Left hindlimb (tissue), 1 donor: ENCODE data around the gene EIF4G2.

ENCODE experiments used
- DNase-seq: peaks from one replicate; pipeline ENCODE4 v3.0.0-alpha.2; 2018

Gene EIF4G2

GRCh38 chr11:10807493-10808234 lies 1.1 kb downstream of the EIF4G2 start:
- peak; percentile 81 for DNase-seq

- no peak for DNase-seq
Observed at GRCh38 chr11:10806206-10806605, 2.5 kb downstream of the EIF4G2 start.

GRCh38 chr11:10805741-10806140 lies 3.0 kb downstream of the EIF4G2 start:
- no peak for DNase-seq

- DNase-seq: no peak
Observed at GRCh38 chr11:10803676-10804075, 5.0 kb downstream of the EIF4G2 start.

- DNase-seq: no peak
Observed at GRCh38 chr11:10800292-10800691, 8.4 kb downstream of the EIF4G2 start.

- DNase-seq: no peak
Observed at GRCh38 chr11:10798330-10798928, 10.3 kb downstream of the EIF4G2 start.

GRCh38 chr11:10797531-10797930 lies 11.2 kb downstream of the EIF4G2 start:
- no peak for DNase-seq

- DNase-seq: no peak
Observed at GRCh38 chr11:10797001-10797400, 11.7 kb downstream of the EIF4G2 start.

- no peak for DNase-seq
Observed at GRCh38 chr11:10796191-10796590, 12.5 kb downstream of the EIF4G2 start.

GRCh38 chr11:10793470-10794255 lies 15.1 kb downstream of the EIF4G2 start:
- no peak for DNase-seq

- peak; percentile 80 for DNase-seq
Observed at GRCh38 chr11:10792385-10793068, 16.2 kb downstream of the EIF4G2 start.

GRCh38 chr11:10786451-10786850 lies 22.3 kb downstream of the EIF4G2 start:
- DNase-seq: no peak

- no peak for DNase-seq
Observed at GRCh38 chr11:10785146-10785474, 23.6 kb downstream of the EIF4G2 start.

- no peak for DNase-seq
Observed at GRCh38 chr11:10784232-10785145, 24.2 kb downstream of the EIF4G2 start.

- no peak for DNase-seq
Observed at GRCh38 chr11:10780040-10780439, 28.7 kb downstream of the EIF4G2 start.

GRCh38 chr11:10779086-10779485 lies 29.6 kb downstream of the EIF4G2 start:
- no peak for DNase-seq

GRCh38 chr11:10778217-10778970 lies 30.3 kb downstream of the EIF4G2 start:
- no peak for DNase-seq

- no peak for DNase-seq
Observed at GRCh38 chr11:10777806-10778205, 30.9 kb downstream of the EIF4G2 start.

- DNase-seq: no peak
Observed at GRCh38 chr11:10777393-10777793, 31.3 kb downstream of the EIF4G2 start.

GRCh38 chr11:10774811-10775210 lies 33.9 kb downstream of the EIF4G2 start:
- DNase-seq: no peak

GRCh38 chr11:10771457-10771856 lies 37.3 kb downstream of the EIF4G2 start:
- no peak for DNase-seq
